Glomerular endothelial cell (primary cell): ENCODE data around the gene MYO3B. TPM values are rescaled to one million over a fixed set of nuclear protein-coding genes. Genes with fewer than 3 reads are reported as not detected.
"Not testable (repeated sequence)": the region's sequence is repeated elsewhere in the genome, so short reads cannot be mapped to it uniquely, and the experiment has no call there.

ENCODE experiments used
- DNase-seq: peaks from one replicate; pipeline ENCODE4 v3.0.0-alpha.2; 2011; ENCODE audit warnings: low read depth, low spot score; ENCODE audit errors: extremely low read depth
- total RNA-seq: library from RNA; depleted of rRNA; stranded (reverse); fragments of >200 nt; gene quantifications from 2 replicates; pipeline ENCODE4 v1.2.3, GENCODE V29; 2015

Gene MYO3B
- total RNA-seq, 1 donor from 2014 or later, result not detected

DNA sequence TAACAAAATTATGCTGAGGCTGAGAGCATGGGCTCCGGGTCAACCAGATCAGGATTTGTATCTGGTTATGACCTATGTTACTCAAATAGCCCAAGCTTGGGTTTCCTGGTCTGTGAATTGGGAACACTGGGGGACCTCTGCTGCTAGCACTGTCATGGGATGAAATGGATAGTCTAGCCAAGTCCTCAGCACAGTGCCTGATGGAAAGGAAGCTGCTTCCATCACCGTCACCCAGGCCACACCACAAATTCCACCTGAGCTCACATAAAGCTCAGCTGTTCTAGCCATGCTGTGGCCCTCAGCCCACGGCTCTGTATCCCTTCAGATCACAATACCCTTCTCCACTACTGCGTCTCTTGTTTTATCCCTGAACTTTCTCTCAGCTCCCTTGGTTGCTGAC is 357.6 kb downstream of the MYO3B start:
- DNase-seq, result no peak

DNA sequence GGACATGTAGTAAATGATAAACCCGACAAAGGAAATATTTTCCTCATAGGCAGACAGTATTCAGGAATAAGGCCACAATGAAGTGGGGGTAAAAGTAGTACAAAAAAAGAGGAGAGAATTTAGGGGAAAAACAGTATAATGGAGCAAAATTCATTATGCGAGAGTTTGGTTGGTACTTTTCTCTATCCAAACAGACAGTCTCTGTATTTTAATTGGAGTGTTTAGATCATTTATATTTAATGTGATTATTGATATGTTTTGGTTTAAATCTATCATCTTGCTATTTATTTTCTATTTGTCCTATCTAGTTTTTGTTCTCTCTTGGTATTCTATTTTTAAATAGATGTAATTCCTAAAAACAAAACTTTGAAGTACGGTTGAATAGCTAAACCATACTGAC is 366.9 kb downstream of the MYO3B start:
- DNase-seq, result no peak

DNA sequence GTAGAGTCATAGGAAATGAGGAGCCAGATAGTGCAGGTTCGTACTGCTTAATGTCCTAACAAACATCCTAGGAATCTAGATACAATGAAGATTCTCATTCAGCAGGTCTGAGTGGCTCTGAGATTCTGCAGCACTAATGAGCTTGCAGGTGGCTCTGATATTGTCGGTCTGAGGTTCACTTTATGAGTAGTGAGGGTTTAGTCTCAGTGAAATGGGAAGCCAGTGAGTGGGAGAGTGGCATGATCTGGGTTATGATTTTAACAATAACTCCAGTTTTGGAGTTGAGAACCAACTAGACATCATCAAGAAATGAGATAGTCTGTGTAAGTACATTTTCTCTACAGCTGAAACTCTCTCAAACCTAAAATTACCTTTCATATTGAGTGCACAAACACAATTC is 370.4 kb downstream of the MYO3B start:
- no peak for DNase-seq

DNA sequence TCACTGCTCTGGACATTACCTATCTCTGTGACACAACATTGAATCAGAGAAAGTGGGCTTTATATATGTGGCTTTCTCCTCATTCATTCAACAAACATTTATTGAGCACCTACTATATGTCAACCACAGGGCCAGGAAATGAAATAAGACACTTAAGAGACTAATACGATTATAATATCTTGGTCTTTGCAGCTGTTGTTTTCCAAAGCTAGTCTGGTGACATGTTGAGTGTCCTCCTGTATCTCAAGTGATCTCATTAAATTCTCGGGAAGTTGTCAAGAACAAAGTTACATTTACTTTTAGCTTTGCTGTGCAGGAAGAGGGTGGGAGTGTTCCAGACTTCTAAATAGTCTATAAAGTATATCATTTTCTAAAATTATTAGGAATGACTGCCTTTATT is 372.6 kb downstream of the MYO3B start:
- no peak for DNase-seq

GRCh38 chr2:170551899-170552298 is 374.0 kb downstream of the MYO3B start:
- DNase-seq, result not testable (repeated sequence)

- DNase-seq, result no peak
Observed at GRCh38 chr2:170553748-170554147, 375.8 kb downstream of the MYO3B start.

- DNase-seq, result peak; percentile 27
Observed at GRCh38 chr2:170554278-170554955, 376.5 kb downstream of the MYO3B start.

DNA sequence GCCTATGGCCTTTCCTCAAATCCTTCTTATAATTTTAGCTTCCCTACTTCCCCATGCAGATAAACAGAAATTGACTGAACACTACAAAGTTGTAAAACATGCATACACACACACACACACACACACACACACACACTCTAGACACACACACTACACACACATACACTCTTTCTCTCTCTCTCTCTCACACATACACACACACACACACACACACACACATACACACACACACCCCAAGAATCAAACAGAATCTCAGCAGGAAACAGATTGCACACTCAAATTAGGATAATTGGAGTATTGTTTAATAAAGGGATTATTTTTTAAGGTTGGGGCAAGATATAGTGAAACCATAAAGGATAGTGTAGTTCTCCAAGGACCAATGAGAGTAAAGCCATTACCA is 385.0 kb downstream of the MYO3B start:
- DNase-seq, result no peak

- no peak for DNase-seq
Observed at GRCh38 chr2:170563401-170563800, 385.5 kb downstream of the MYO3B start.

DNA sequence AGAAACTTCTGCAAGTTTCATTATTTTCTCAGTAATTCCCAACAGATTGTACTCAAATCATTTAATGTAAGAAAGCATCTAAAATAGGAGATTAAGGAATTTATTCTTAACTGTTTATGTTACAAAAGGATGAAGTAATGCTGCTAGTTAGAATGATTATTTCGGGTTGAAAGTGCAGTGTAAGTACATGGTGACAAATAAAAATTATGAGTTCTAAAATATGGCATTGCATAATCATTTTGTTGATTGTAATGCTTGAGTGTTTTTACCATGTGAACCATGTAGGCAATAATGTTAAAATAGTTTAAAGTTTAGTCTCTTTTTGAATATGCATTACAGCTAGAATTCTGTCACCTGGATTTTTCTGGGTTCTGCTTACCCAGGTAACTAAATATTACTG is 388.2 kb downstream of the MYO3B start:
- DNase-seq, result no peak

DNA sequence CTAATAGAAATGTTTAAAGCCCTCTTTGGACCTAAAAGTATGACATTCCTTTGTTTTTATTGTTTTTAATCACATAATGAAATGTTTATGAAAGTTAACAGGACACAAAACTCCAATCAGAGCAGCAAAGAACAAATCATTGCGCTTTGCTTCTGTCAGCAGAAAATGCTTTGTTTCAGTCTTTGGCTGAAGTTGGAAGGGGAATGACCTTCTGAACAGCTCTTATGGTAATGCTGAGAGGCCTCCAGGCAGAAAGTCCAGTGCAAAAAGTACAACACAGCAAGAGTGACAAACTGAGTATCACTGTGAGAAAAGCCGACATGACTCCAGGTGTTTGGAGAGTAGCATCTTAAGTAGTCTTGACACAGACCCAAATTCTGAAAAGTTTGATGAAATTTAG is 389.5 kb downstream of the MYO3B start:
- no peak for DNase-seq

- DNase-seq, result no peak
Observed at GRCh38 chr2:170568511-170568910, 390.6 kb downstream of the MYO3B start.

- DNase-seq, result no peak
Observed at GRCh38 chr2:170571612-170572011, 393.7 kb downstream of the MYO3B start.

- no peak for DNase-seq
Observed at GRCh38 chr2:170573671-170574070, 395.7 kb downstream of the MYO3B start.

- DNase-seq, result no peak
Observed at GRCh38 chr2:170576296-170576695, 398.3 kb downstream of the MYO3B start.

- no peak for DNase-seq
Observed at GRCh38 chr2:170577356-170577755, 399.4 kb downstream of the MYO3B start.

- no peak for DNase-seq
Observed at GRCh38 chr2:170578606-170579005, 400.7 kb downstream of the MYO3B start.

GRCh38 chr2:170579511-170579910 is 401.6 kb downstream of the MYO3B start:
- DNase-seq, result no peak

DNA sequence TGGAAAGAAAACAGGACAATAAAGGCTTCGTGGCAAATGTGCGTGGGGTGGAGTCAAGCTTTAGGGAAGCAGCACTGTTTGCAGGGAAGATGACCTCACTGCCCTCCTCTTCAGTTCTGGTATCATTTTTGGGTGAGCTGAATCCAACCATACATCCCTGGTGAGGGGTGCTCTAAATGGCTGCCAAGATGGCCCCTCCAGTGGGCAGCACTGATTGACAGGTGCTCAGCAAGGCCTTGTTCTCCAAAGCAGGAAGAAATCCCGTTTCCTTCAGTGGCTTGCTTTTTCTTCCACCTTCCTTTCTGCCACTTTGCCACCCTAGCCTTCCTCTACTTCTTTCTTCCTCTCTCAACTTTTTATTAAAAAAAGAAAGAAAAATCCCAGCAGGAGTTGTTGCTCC is 404.4 kb downstream of the MYO3B start:
- no peak for DNase-seq

DNA sequence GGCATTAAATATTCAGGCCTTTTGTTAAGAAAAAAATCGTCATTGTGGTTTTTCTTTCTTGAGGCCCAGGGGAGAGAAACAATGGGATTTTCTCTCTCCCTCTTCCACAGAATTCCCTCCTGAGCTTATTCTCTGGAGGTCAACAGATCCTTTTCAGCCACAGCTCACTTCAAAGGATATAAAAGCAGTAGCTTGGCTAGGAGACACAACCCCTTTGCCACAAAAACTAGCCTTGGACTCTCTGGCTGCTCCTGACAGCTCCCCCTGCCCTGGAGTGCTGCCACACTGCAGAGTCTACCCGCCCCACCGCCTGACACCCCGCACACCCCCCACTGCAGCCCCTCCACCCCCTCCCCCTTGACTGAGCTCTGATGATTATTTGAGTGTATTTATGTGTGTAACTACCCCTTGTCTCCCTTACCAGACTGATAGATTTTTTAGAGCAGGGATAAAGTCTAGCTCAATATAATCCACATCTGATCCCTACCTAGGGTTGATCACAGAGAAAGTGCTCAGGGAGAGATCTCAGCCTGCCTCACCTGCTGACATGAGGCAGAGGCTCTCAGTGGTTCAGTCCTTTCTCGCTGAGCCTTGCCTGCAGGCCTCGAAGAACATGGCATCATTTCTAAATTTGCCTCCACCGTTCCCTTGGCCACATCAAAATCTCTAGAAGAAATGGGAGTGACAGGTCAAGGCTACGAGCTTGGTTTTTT is 405.0 kb downstream of the MYO3B start:
- no peak for DNase-seq

DNA sequence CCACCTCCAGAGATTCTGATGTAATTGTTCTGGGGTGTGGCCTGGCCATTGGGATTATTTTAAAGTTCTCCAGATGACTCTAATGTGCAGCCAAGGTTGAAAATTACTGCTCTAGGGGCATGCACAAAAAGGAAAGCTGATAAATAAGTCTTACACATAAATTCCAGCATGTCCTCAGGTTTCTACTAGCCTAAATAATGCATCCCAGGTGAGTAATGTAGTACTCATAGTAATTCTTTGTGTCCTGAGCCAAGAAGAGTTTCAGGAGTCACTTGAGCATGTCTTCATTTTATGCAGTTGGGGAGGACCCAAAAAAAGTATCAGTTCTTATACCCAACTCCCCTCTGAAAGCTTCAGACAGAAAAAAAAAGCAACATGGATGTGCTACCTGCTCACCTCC is 407.1 kb downstream of the MYO3B start:
- DNase-seq, result no peak

- DNase-seq, result no peak
Observed at GRCh38 chr2:170586571-170587095, 408.7 kb downstream of the MYO3B start.
